Measurements from ENCODE around the gene TMOD2.

Gene TMOD2

GRCh38 chr15:51855612-51856011 lies 104.2 kb downstream of the TMOD2 start:
- no peak for DNase-seq (ENCODE audit: low read depth in 2 of 2)

GRCh38 chr15:51856714-51857380 lies 105.5 kb downstream of the TMOD2 start:
- no peak for DNase-seq (ENCODE audit: low read depth in 2 of 2)

- peak; percentile 36 for DNase-seq (ENCODE audit: low read depth in 2 of 2)
These were observed 110.4 kb downstream of the TMOD2 start for GRCh38 chr15:51861557-51862359.

- no peak for DNase-seq (ENCODE audit: low read depth in 2 of 2)
These were observed 111.7 kb downstream of the TMOD2 start for GRCh38 chr15:51863131-51863530.

- DNase-seq (ENCODE audit: low read depth in 2 of 2) = peak in 1 of 2 experiments; percentile 15
These were observed 113.1 kb downstream of the TMOD2 start for GRCh38 chr15:51864408-51865056.

- DNase-seq (ENCODE audit: low read depth in 2 of 2) = no peak
These were observed 113.9 kb downstream of the TMOD2 start for GRCh38 chr15:51865317-51865716.
